Stimulated activated CD4-positive, alpha-beta T cell treated with anti-CD3 and anti-CD28 coated beads, Interleukin-1b, Interleukin-23, amount 100 ng/mL, for 1 hour (primary cell): ENCODE data around the gene U2AF1L4.
"Not testable (repeated sequence)": the region's sequence is repeated elsewhere in the genome, so short reads cannot be mapped to it uniquely, and the experiment has no call there.

Experiments used
- DNase-seq, 2 donors: peaks; one replicate each; pipeline ENCODE4 v3.0.0-alpha.2; 2020; ENCODE audit warnings: low read depth in 2 of 2

The U2AF1L4 gene

GRCh38 chr19:35725216-35725861 is 19.9 kb downstream of the U2AF1L4 start:
- no peak for DNase-seq

- no peak for DNase-seq
Measured at GRCh38 chr19:35724560-35724959, 20.7 kb downstream of the U2AF1L4 start.

GRCh38 chr19:35724132-35724531 is 21.1 kb downstream of the U2AF1L4 start:
- not testable (repeated sequence) for DNase-seq

- no peak for DNase-seq
Measured at GRCh38 chr19:35723671-35724070, 21.5 kb downstream of the U2AF1L4 start.

GRCh38 chr19:35722897-35723296 is 22.3 kb downstream of the U2AF1L4 start:
- DNase-seq, result no peak

- no peak for DNase-seq
Measured at GRCh38 chr19:35722461-35722860, 22.8 kb downstream of the U2AF1L4 start.

GRCh38 chr19:35721374-35721773 is 23.8 kb downstream of the U2AF1L4 start:
- no peak for DNase-seq

- no peak for DNase-seq
Measured at GRCh38 chr19:35720648-35721047, 24.6 kb downstream of the U2AF1L4 start.

GRCh38 chr19:35720163-35720524 is 25.1 kb downstream of the U2AF1L4 start:
- no peak for DNase-seq

GRCh38 chr19:35719402-35720162 is 25.6 kb downstream of the U2AF1L4 start:
- DNase-seq, result no peak

GRCh38 chr19:35718345-35719041 is 26.7 kb downstream of the U2AF1L4 start:
- DNase-seq, result no peak

GRCh38 chr19:35717665-35718344 is 27.4 kb downstream of the U2AF1L4 start, which contains the start of gene KMT2B:
Gene KMT2B, plus strand, starts transcription at chr19:35718003. Its CDS starts 16 bp downstream, at chr19:35718019.
- DNase-seq, result no peak

GRCh38 chr19:35716801-35717664 is 28.2 kb downstream of the U2AF1L4 start:
- DNase-seq, result peak; percentile 91 to 94

- no peak for DNase-seq
Measured at GRCh38 chr19:35715981-35716800, 29.0 kb downstream of the U2AF1L4 start.

GRCh38 chr19:35715355-35715809 is 29.8 kb downstream of the U2AF1L4 start:
- no peak for DNase-seq

GRCh38 chr19:35714601-35715354 is 30.4 kb downstream of the U2AF1L4 start:
- no peak for DNase-seq

- DNase-seq, result no peak
Measured at GRCh38 chr19:35713904-35714495, 31.2 kb downstream of the U2AF1L4 start.

- no peak for DNase-seq
Measured at GRCh38 chr19:35713506-35713850, 31.7 kb downstream of the U2AF1L4 start.
